Measurements from ENCODE around the gene KMT2E.
A peak's percentile ranks its signal among the peaks of the same experiment; 100 is the strongest.

The KMT2E gene

DNA sequence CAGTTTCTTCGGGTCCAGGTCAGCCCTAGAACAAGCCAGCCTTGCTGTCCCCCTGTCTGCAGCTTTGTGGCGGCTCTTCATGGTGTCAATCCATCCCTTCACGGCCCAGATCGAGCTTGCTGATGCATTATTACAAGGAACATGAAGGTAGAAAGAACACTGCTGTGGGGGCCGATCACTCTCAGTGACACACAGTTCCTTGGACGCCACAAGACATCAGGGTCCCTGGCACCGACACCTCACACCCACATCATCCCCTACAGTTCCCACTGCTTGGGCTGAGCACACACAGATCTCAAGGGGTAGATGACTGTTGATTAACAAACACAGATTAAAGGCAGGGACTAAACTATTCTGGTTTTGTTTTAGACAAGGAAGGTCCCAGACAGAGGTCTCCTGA lies 119.4 kb downstream of the KMT2E start:
- ChIA-PET CTCF (no interaction called here), POLR2A (ENCODE audit: low non-redundant PET) (no interaction called here)
- H3K27ac ChIP-seq, result no peak overlapping the region
- no peak for DNase-seq (ENCODE audit: low spot score)
- no peak for TF ChIP-seq CTCF (conservative IDR thresholded peaks at IDR 0.05; ENCODE audit: low read depth)

DNA sequence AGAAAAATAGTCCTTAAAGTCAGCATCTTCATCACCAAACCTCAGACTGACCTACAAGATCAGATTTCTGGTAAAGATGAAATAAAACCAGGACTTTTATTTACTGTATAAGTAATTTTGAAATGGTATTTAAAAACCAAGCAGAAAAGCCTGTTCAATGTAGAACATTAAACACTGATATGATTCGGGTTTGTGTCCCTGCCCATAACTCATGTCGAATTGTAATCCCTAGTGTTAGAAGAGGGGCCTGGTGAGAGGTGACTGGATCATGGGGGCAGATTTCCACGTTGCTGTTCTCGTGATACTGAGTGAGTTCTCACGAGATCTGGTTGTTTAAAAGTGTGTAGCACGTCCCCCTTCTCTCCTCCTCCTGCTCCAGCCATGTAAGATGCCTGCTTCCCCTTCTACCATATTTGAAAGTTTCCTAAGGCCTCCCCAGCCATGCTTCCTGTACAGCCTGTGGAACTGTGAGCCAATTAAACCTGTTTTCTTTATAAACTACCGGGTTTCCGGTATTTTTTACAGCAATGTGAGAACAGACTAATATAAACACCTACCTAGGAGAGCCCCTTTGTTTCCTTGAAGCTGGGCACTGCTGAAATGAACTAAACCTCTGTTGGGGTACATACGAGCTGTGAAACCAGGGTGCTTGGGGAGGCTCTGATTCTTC lies 120.1 kb downstream of the KMT2E start:
- POLR2A ChIA-PET (ENCODE audit: low non-redundant PET), result no interaction called here
- no peak for DNase-seq (ENCODE audit: low spot score)
- CTCF ChIA-PET, result no interaction called here
- H3K27ac ChIP-seq, result no peak overlapping the region
- no peak for TF ChIP-seq CTCF (conservative IDR thresholded peaks at IDR 0.05; ENCODE audit: low read depth)

GRCh38 chr7:105136221-105136620 lies 122.2 kb downstream of the KMT2E start:
- ChIA-PET POLR2A (ENCODE audit: low non-redundant PET) (no interaction called here), CTCF (interaction anchor here (0.6 kb wide), 1 partner anchor 177 kb away, joined by 5 read pairs; no protein-coding TSS in a partner anchor)
- H3K27ac ChIP-seq, result no peak overlapping the region
- no peak for DNase-seq (ENCODE audit: low spot score)
- TF ChIP-seq CTCF (conservative IDR thresholded peaks at IDR 0.05; ENCODE audit: low read depth), result no peak

DNA sequence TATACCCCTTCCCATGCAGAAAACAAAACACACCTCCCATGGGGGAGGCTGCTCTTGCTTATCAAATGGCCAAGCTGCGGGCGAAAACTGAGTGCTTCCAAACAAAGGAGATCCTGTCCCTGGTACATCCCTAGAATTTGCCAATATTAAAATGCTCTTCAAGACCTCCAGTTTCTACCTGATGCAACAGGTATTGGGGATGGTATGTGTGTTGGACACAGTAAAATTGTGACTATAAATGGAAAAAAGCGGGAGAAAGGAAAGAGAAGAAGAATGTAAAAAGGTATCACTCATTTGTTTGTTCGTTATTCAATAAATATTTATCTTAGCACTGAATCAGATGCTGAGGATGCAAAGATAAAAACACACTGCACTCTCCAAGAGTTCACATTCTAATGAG lies 123.9 kb downstream of the KMT2E start:
- POLR2A ChIA-PET (ENCODE audit: low non-redundant PET), result no interaction called here
- no peak for DNase-seq (ENCODE audit: low spot score)
- H3K27ac ChIP-seq, result no peak overlapping the region
- CTCF ChIA-PET, result no interaction called here
- no peak for TF ChIP-seq CTCF (conservative IDR thresholded peaks at IDR 0.05; ENCODE audit: low read depth)

GRCh38 chr7:105139381-105139780 lies 125.4 kb downstream of the KMT2E start:
- DNase-seq (ENCODE audit: low spot score), result no peak
- POLR2A ChIA-PET (ENCODE audit: low non-redundant PET), result no interaction called here
- CTCF ChIA-PET, result no interaction called here
- no peak for TF ChIP-seq CTCF (conservative IDR thresholded peaks at IDR 0.05; ENCODE audit: low read depth)
- H3K27ac ChIP-seq, result no peak overlapping the region

GRCh38 chr7:105141068-105141467 lies 127.1 kb downstream of the KMT2E start:
- TF ChIP-seq CTCF (conservative IDR thresholded peaks at IDR 0.05; ENCODE audit: low read depth), result 0 out of 2 replicates have a peak, but pooled peaks have one; percentile 32
- peak; percentile 25 for DNase-seq (ENCODE audit: low spot score)
- H3K27ac ChIP-seq, result no peak overlapping the region
- ChIA-PET POLR2A (ENCODE audit: low non-redundant PET) (no interaction called here), CTCF (interaction anchor here (0.6 to 1.8 kb wide), 5 partner anchors 12 to 362 kb away, joined by 3 to 5 read pairs (median 4); no protein-coding TSS in a partner anchor)

All from RWPE1 (cell line).